Thyroid gland (tissue), 4 donors: Measurements from ENCODE around the gene ESPN. TPM values are rescaled to one million over a fixed set of nuclear protein-coding genes. Genes with fewer than 3 reads are reported as not detected.

Experiments
- DNase-seq, 2 donors: peaks; one replicate each; pipeline ENCODE4 v3.0.0-alpha.2; 2019
- H3K27ac ChIP-seq, 3 donors: fragments of 200-600 bp; sonication (generic); 1 replicate in 2 of 3; 2 replicates in 1 of 3; pipeline ENCODE4 v1.5.1; 2016 to 2019; ENCODE audit warnings: mild to moderate bottlenecking in 1 of 3, moderate library complexity in 1 of 3
- H3K27me3 ChIP-seq: fragments of 200-600 bp; sonication (generic); one replicate; pipeline ENCODE4 v1.5.1; 2019
- H3K36me3 ChIP-seq, 2 donors: fragments of 200-600 bp; sonication (generic); one replicate each; pipeline ENCODE4 v1.5.1; 2016 to 2019
- H3K4me1 ChIP-seq, 2 donors: fragments of 200-600 bp; sonication (generic); one replicate each; pipeline ENCODE4 v1.5.1; 2017 to 2019
- H3K4me3 ChIP-seq, 3 donors: fragments of 200-600 bp; sonication (generic); replicated peaks in 1 of 3; 1 replicate in 2 of 3; 2 replicates in 1 of 3; pipeline ENCODE4 v1.5.1; 2016; ENCODE audit warnings: mild to moderate bottlenecking in 1 of 3
- H3K9me3 ChIP-seq: fragments of 200-600 bp; sonication (generic); one replicate; pipeline ENCODE4 v1.5.1; 2017
- POLR2A ChIP-seq, 2 donors: fragments of 450-650 bp; IDR thresholded peaks; one replicate each; pipeline ENCODE4 v1.6.1; 2017; ENCODE audit warnings: antibody characterized with exemption in 2 of 2, mild to moderate bottlenecking in 2 of 2, moderate library complexity in 1 of 2
- WGBS, 2 donors: methylation state at CpG; one replicate each; pipeline ENCODE4 v1.1.5; 2017; 5-methylcytosine and 5-hydroxymethylcytosine counted together
- intact Hi-C: fragments of 100-400 bp; cut with DNase I; formaldehyde crosslinking; loops from one replicate; pipeline ENCODE4 v1.15.1; 2023
- total RNA-seq, 4 donors: library from RNA; depleted of rRNA; stranded (reverse); fragments of >200 nt; gene quantifications; one replicate each; pipeline ENCODE4 v1.2.3, GENCODE V29; 2016
- TF ChIP-seq, protein P1 (sequence below), 6 experiments: fragments of 200-600 bp in 3 of 6; fragments of 450-650 bp in 3 of 6; sonication (generic) in 3 of 6; IDR thresholded peaks; one replicate each; pipeline ENCODE4 v1.5.1; 2016 to 2019; ENCODE audit warnings: antibody characterized with exemption in 6 of 6, mild to moderate bottlenecking in 2 of 6, inconsistent platforms in 1 of 6, moderate library complexity in 1 of 6

ESPN gene
- total RNA-seq, 4 donors from 2014 or later: 0.67 to 5.2 TPM; not detected in 2

GRCh38 chr1:6467744-6468688 lies 43.4 kb downstream of the ESPN start:
- no peaks in the 10 kb centered on the region for H3K9me3 ChIP-seq
- DNase-seq: no peak
- H3K27me3 ChIP-seq: no peaks in the 10 kb centered on the region
- no peak for TF ChIP-seq POLR2A (IDR thresholded peaks at IDR 0.05)
- TF ChIP-seq, protein P1, sequence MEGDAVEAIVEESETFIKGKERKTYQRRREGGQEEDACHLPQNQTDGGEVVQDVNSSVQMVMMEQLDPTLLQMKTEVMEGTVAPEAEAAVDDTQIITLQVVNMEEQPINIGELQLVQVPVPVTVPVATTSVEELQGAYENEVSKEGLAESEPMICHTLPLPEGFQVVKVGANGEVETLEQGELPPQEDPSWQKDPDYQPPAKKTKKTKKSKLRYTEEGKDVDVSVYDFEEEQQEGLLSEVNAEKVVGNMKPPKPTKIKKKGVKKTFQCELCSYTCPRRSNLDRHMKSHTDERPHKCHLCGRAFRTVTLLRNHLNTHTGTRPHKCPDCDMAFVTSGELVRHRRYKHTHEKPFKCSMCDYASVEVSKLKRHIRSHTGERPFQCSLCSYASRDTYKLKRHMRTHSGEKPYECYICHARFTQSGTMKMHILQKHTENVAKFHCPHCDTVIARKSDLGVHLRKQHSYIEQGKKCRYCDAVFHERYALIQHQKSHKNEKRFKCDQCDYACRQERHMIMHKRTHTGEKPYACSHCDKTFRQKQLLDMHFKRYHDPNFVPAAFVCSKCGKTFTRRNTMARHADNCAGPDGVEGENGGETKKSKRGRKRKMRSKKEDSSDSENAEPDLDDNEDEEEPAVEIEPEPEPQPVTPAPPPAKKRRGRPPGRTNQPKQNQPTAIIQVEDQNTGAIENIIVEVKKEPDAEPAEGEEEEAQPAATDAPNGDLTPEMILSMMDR (IDR thresholded peaks at IDR 0.05): no peak
- H3K4me1 ChIP-seq: no peaks in the 10 kb centered on the region
- no peak overlapping the region for H3K27ac ChIP-seq
- H3K36me3 ChIP-seq: peaks cover 0 to 12% of the 10 kb centered on the region in 2 donors
- intact Hi-C loops: no loop called here
- WGBS, 2 donors: 92 to 98% methylated on average over 17 to 28 of the region's 30 CpGs
- no peak overlapping the region for H3K4me3 ChIP-seq

GRCh38 chr1:6468729-6469461 lies 44.3 kb downstream of the ESPN start:
- 96 to 97% methylated on average over 11 to 13 of the region's 13 CpGs for WGBS, 2 donors

DNA sequence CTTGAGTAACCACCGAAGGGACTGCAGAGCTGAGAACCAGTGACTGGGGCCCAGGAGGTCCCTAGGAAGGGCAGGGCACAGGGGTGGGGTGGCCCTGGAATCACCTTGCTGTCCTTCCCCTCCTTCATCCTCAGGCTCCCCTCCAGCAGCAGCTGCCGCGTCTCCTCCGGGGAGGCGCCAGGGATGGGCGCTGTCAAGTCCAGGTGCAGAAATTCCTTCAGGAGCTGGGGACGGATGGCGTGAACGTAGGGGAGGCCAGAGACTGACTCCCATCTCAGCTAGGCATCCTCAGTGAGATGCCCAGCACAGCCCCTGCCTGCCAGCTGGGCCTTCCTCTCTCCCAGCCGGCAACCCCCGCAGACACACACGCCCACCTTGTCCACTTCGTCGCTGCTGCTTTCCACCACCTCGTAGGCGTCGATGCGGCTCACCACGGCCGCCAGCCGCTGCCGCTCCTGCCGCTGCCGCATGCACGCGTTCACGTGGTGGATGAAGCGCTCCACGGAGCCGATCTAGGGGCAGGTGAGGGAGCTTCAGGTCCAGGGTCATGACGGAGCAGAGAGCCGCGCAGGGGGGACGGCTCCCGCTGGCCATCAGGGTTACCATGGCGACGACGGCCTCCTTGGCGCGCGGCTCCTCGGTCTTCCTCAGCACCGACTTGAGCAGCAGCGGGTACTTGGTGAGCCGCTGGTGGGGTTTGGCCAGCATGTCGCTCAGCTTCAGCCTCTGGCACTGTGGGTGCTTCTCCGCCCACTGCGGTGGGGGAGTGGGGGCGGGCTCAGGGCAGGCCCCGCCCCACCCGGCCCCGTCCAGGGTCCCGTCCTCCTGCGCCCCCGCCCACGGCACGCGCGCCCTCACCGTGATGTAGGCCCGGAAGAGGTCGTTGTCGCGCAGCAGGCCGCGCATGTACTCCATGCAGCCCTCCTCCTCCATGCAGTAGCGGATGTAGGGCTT lies 45.8 kb downstream of the ESPN start:
- peaks cover 0 to 12% of the 10 kb centered on the region in 2 donors for H3K36me3 ChIP-seq
- no peak overlapping the region for H3K27ac ChIP-seq
- no peak for DNase-seq
- no peak overlapping the region for H3K4me3 ChIP-seq
- no peaks in the 10 kb centered on the region for H3K27me3 ChIP-seq
- WGBS, 2 donors: 83 to 90% methylated on average over 48 to 61 of the region's 67 CpGs
- no peak for TF ChIP-seq POLR2A (IDR thresholded peaks at IDR 0.05)
- TF ChIP-seq, protein P1 (IDR thresholded peaks at IDR 0.05): no peak
- no peaks in the 10 kb centered on the region for H3K9me3 ChIP-seq
- intact Hi-C loops: no loop called here
- H3K4me1 ChIP-seq: no peaks in the 10 kb centered on the region

More at GRCh38 chr1:6468729-6469461, 44.3 kb downstream of the ESPN start:
- H3K4me3 ChIP-seq: no peak overlapping the region
- no peak for DNase-seq
- TF ChIP-seq, protein P1 (IDR thresholded peaks at IDR 0.05): no peak
- TF ChIP-seq POLR2A (IDR thresholded peaks at IDR 0.05): no peak
- H3K27me3 ChIP-seq: no peaks in the 10 kb centered on the region
- no peaks in the 10 kb centered on the region for H3K9me3 ChIP-seq
- intact Hi-C loops: no loop called here
- no peak overlapping the region for H3K27ac ChIP-seq
- H3K36me3 ChIP-seq: peaks cover 0 to 12% of the 10 kb centered on the region in 2 donors
- no peaks in the 10 kb centered on the region for H3K4me1 ChIP-seq

GRCh38 chr1:6471086-6471969 lies 46.8 kb downstream of the ESPN start:
- intact Hi-C loops: no loop called here
- DNase-seq: no peak
- H3K27ac ChIP-seq: no peak overlapping the region
- H3K4me3 ChIP-seq: no peak overlapping the region
- H3K36me3 ChIP-seq: peaks cover 0 to 12% of the 10 kb centered on the region in 2 donors
- H3K4me1 ChIP-seq: no peaks in the 10 kb centered on the region
- H3K27me3 ChIP-seq: no peaks in the 10 kb centered on the region
- TF ChIP-seq, protein P1 (IDR thresholded peaks at IDR 0.05): no peak
- no peak for TF ChIP-seq POLR2A (IDR thresholded peaks at IDR 0.05)
- WGBS, 2 donors: 81 to 86% methylated on average over 28 to 45 of the region's 67 CpGs
- no peaks in the 10 kb centered on the region for H3K9me3 ChIP-seq
